Neural progenitor cell (in vitro differentiated cells): Measurements from ENCODE around the gene UXT. TPM values are rescaled to one million over a fixed set of nuclear protein-coding genes. Genes with fewer than 3 reads are reported as not detected.

ENCODE experiments used
- DNase-seq: peaks from one replicate; pipeline ENCODE4 v3.0.0-alpha.2; 2016; ENCODE audit warnings: low spot score
- H2AFZ ChIP-seq: fragments of 200-600 bp; sonication (generic); replicated peaks from 2 replicates; pipeline ENCODE4 v1.6.1; 2016; ENCODE audit warnings: antibody characterized with exemption
- H3F3A ChIP-seq: fragments of 200-600 bp; sonication (generic); 2 replicates; pipeline ENCODE4 v1.6.1; 2016; ENCODE audit warnings: antibody characterized with exemption, low read depth
- H3K27ac ChIP-seq: fragments of 200-600 bp; sonication (generic); 2 replicates; pipeline ENCODE4 v1.5.1; 2016; ENCODE audit warnings: mild to moderate bottlenecking
- H3K27me3 ChIP-seq: fragments of 200-600 bp; sonication (generic); 2 replicates; pipeline ENCODE4 v1.6.1; 2016; ENCODE audit warnings: mild to moderate bottlenecking, moderate library complexity
- H3K36me3 ChIP-seq: fragments of 200-600 bp; sonication (generic); 2 replicates; pipeline ENCODE4 v1.5.1; 2016
- H3K4me1 ChIP-seq: fragments of 200-600 bp; sonication (generic); 2 replicates; pipeline ENCODE4 v1.6.1; 2016; ENCODE audit warnings: mixed run types
- H3K4me2 ChIP-seq: fragments of 200-600 bp; sonication (generic); 2 replicates; pipeline ENCODE4 v1.6.1; 2016
- H3K4me3 ChIP-seq: fragments of 200-600 bp; sonication (generic); 2 replicates; pipeline ENCODE4 v1.5.1; 2016
- H3K79me2 ChIP-seq: fragments of 200-600 bp; sonication (generic); 2 replicates; pipeline ENCODE4 v1.6.1; 2016; ENCODE audit warnings: low read depth
- H3K9ac ChIP-seq: fragments of 200-600 bp; sonication (generic); 2 replicates; pipeline ENCODE4 v1.6.1; 2016
- H3K9me3 ChIP-seq: fragments of 200-600 bp; sonication (generic); 2 replicates; pipeline ENCODE4 v1.5.1; 2016; ENCODE audit warnings: low read depth
- H4K20me1 ChIP-seq: fragments of 200-600 bp; sonication (generic); 2 replicates; pipeline ENCODE4 v1.6.1; 2016; ENCODE audit warnings: low read depth
- H3K27ac Mint-ChIP-seq: 3 replicates; pipeline ENCODE4 v1.8.0; 2021; ENCODE audit warnings: mixed read lengths
- H3K27me3 Mint-ChIP-seq: 2 replicates; pipeline ENCODE4 v1.8.0; 2022; ENCODE audit warnings: low read depth, mild to moderate bottlenecking, inconsistent platforms, moderate library complexity, mixed read lengths; ENCODE audit not compliant: insufficient read depth
- H3K36me3 Mint-ChIP-seq: 3 replicates; pipeline ENCODE4 v1.8.0; 2021; ENCODE audit warnings: mixed read lengths
- H3K4me1 Mint-ChIP-seq: 3 replicates; pipeline ENCODE4 v1.8.0; 2021; ENCODE audit warnings: mixed read lengths
- H3K4me3 Mint-ChIP-seq: 3 replicates; pipeline ENCODE4 v1.8.0; 2021; ENCODE audit warnings: mild to moderate bottlenecking, moderate library complexity, mixed read lengths
- H3K9me3 Mint-ChIP-seq: 3 replicates; pipeline ENCODE4 v1.8.0; 2020; ENCODE audit warnings: mixed read lengths
- EZH2 ChIP-seq: fragments of 200-600 bp; sonication (generic); IDR thresholded peaks from 2 replicates; pipeline ENCODE4 v1.6.1; 2017; ENCODE audit warnings: antibody characterized with exemption, mild to moderate bottlenecking, moderate library complexity
- EZH2phosphoT487 ChIP-seq: fragments of 200-600 bp; sonication (generic); IDR thresholded peaks from 2 replicates; pipeline ENCODE4 v1.6.1; 2017; ENCODE audit warnings: antibody characterized with exemption
- total RNA-seq: library from RNA; depleted of rRNA; stranded (reverse); fragments of >200 nt; gene quantifications from 2 replicates; pipeline ENCODE4 v1.2.3, GENCODE V29; 2015; ENCODE audit warnings: low replicate concordance
- TF ChIP-seq, protein P1 (sequence below): fragments of 200-600 bp; sonication (generic); IDR thresholded peaks from 2 replicates; pipeline ENCODE4 v1.5.1; 2017; ENCODE audit warnings: antibody characterized with exemption, mild to moderate bottlenecking

Gene UXT, protein sequence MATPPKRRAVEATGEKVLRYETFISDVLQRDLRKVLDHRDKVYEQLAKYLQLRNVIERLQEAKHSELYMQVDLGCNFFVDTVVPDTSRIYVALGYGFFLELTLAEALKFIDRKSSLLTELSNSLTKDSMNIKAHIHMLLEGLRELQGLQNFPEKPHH
- 88.5 and 91.9 TPM in 2 replicates for total RNA-seq

DNA sequence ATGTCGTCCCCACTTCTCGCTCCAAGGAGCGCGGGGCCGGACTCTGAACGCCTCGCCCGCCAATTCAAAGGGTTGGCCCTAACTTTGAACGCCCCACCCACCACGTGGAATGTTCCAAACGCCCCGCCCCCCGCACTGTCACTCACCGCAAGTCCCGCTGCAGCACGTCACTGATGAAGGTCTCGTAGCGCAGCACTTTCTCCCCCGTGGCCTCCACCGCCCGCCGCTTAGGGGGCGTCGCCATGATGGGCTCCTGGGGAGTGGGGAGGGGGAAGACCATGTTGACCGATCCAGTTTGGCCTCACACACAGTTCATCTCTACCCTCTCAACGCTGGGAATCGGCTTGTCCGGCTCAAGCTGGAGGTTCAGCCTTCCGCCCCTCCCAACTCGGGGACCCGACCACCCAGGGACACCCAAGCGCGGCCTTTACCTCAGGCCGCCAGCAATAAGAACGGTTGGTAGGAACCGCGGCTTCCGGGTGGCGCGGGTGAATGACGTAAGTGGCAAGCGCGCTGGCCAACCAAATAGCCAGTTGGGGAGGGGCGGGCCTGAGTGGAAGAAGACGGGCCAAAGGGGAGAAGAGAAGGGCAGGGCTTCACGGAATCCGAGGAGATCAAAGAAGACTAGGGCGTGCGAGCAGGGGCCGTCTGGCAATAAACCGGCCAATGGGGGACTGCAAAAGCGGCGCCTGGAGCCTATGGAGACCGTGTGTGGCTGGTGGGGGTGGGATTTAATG is at the start of gene UXT:
Gene UXT (minus strand): TSS at position 497 of the 737 bp plus-strand sequence. CDS start 253 bp downstream, at position 244.
- TF ChIP-seq, protein P1, sequence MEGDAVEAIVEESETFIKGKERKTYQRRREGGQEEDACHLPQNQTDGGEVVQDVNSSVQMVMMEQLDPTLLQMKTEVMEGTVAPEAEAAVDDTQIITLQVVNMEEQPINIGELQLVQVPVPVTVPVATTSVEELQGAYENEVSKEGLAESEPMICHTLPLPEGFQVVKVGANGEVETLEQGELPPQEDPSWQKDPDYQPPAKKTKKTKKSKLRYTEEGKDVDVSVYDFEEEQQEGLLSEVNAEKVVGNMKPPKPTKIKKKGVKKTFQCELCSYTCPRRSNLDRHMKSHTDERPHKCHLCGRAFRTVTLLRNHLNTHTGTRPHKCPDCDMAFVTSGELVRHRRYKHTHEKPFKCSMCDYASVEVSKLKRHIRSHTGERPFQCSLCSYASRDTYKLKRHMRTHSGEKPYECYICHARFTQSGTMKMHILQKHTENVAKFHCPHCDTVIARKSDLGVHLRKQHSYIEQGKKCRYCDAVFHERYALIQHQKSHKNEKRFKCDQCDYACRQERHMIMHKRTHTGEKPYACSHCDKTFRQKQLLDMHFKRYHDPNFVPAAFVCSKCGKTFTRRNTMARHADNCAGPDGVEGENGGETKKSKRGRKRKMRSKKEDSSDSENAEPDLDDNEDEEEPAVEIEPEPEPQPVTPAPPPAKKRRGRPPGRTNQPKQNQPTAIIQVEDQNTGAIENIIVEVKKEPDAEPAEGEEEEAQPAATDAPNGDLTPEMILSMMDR = no peak
- TF ChIP-seq EZH2phosphoT487 = no peak
- TF ChIP-seq EZH2 = no peak
- no peaks in the 10 kb centered on the region for H4K20me1 ChIP-seq
- peaks cover 7% of the 10 kb centered on the region for H3K79me2 ChIP-seq
- H3K9me3 Mint-ChIP-seq = no peaks in the 10 kb centered on the region
- no peaks in the 10 kb centered on the region for H3K9me3 ChIP-seq
- no peaks in the 10 kb centered on the region for H3K27me3 ChIP-seq
- no peak within 1 kb of the TSS for H3K27ac Mint-ChIP-seq
- peaks cover 2% of the 10 kb centered on the region for H3K4me1 Mint-ChIP-seq
- H3F3A ChIP-seq = peaks cover 16% of the 10 kb centered on the region
- DNase-seq = peak; percentile 95
- no peaks in the 10 kb centered on the region for H3K36me3 Mint-ChIP-seq
- no peaks in the 10 kb centered on the region for H3K36me3 ChIP-seq
- H3K4me2 ChIP-seq = peak within 1 kb of the TSS; percentile 68
- peak within 1 kb of the TSS; percentile 93 for H3K27ac ChIP-seq
- H2AFZ ChIP-seq = peak within 1 kb of the TSS; percentile 44
- peak within 1 kb of the TSS; percentile 50 for H3K4me3 ChIP-seq
- peak within 1 kb of the TSS; percentile 38 for H3K9ac ChIP-seq
- no peaks in the 10 kb centered on the region for H3K4me1 ChIP-seq
- H3K4me3 Mint-ChIP-seq = peak within 1 kb of the TSS; percentile 87
- H3K27me3 Mint-ChIP-seq = peaks cover 2% of the 10 kb centered on the region

DNA sequence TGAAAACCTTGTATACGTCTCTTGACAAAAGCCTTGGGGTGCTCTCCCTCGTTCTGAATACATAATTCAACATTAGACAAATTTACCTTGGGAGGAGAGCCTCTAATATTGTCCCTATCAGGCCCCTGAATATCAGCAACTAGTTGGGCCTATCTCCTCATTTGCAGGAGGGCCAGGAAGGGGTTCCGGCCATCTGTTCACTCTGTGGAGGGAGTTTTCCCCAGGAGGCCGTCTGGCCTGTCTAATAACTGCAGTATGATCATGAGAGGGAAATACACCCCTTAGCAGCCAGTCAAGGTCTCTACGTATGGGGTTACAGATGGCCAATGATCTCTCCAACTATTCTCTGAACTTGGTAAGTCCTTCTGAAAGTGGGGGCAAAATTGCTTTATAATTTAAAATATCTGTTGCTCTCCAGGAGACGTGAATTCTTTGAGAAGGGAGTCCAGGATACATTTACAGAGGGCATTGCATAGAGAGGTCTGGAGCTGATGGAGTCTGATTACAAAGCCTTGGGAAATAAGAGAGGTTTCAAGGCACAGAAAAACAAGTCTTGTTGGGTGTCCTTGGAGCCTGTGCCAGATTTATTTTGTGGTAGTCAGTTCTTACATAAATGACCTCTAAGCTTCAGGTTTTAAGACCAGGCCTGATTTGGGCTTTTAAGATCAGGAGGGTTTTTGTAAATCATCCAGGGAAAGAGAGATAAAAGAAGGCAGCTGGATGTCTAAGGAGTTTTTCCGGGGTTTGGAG is 48.2 kb upstream of the UXT start:
- Mint-ChIP-seq H3K4me1 (peaks cover 4% of the 10 kb centered on the region), H3K4me3 (no peak overlapping the region)
- no peak for TF ChIP-seq EZH2

DNA sequence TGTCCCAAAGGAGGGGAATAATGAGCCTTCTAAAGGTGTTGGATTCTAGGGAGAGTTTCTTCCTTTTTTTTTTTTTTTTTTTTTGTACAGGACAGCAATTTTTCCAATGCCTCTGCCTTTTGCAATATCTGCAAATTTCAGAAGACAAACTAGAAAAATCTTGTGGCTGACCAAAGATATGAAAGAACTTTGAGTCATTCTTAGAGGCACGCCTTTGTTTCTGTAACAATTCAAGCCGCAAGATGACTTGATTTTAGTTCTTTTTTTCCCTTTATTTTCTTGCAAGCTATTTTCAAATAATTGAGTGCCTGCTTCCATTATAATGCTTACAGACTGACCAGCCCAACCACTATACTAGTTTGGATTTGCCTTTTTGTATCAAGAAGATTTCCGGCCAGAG is 47.6 kb upstream of the UXT start:
- TF ChIP-seq EZH2phosphoT487 (no peak), EZH2 (no peak)
- TF ChIP-seq, protein P1 = no peak
- no peak overlapping the region for H3K27ac ChIP-seq
- H3K36me3 ChIP-seq = no peaks in the 10 kb centered on the region
- no peaks in the 10 kb centered on the region for H3K4me1 ChIP-seq
- H3K4me3 ChIP-seq = no peak overlapping the region
- peaks cover 3% of the 10 kb centered on the region for H3K27me3 Mint-ChIP-seq
- H3K27me3 ChIP-seq = no peaks in the 10 kb centered on the region
- no peak overlapping the region for H2AFZ ChIP-seq
- H4K20me1 ChIP-seq = no peaks in the 10 kb centered on the region
- no peak overlapping the region for H3K9ac ChIP-seq
- DNase-seq = no peak
- H3F3A ChIP-seq = no peaks in the 10 kb centered on the region
- no peaks in the 10 kb centered on the region for H3K9me3 ChIP-seq
- H3K4me1 Mint-ChIP-seq = peaks cover 4% of the 10 kb centered on the region
- H3K4me3 Mint-ChIP-seq = no peak overlapping the region
- peaks cover 2% of the 10 kb centered on the region for H3K9me3 Mint-ChIP-seq
- H3K36me3 Mint-ChIP-seq = no peaks in the 10 kb centered on the region
- no peak overlapping the region for H3K27ac Mint-ChIP-seq
- no peaks in the 10 kb centered on the region for H3K79me2 ChIP-seq
- H3K4me2 ChIP-seq = no peak overlapping the region

More for the DNA sequence above, 48.2 kb upstream of the UXT start:
- Histone ChIP-seq H3K9me3 (no peaks in the 10 kb centered on the region), H4K20me1 (no peaks in the 10 kb centered on the region), H3K4me2 (no peak overlapping the region), H3K4me3 (no peak overlapping the region), H3K9ac (no peak overlapping the region), H3F3A (no peaks in the 10 kb centered on the region), H2AFZ (no peak overlapping the region), H3K4me1 (no peaks in the 10 kb centered on the region), H3K27me3 (no peaks in the 10 kb centered on the region), H3K27ac (no peak overlapping the region), H3K79me2 (no peaks in the 10 kb centered on the region), H3K36me3 (no peaks in the 10 kb centered on the region)
- Mint-ChIP-seq H3K27me3 (peaks cover 3% of the 10 kb centered on the region), H3K9me3 (peaks cover 2% of the 10 kb centered on the region), H3K27ac (no peak overlapping the region), H3K36me3 (no peaks in the 10 kb centered on the region)
- no peak for DNase-seq
